H9 (cell line): ENCODE data around the gene EFTUD2. TPM values are rescaled to one million over a fixed set of nuclear protein-coding genes. Genes with fewer than 3 reads are reported as not detected.
A peak's percentile ranks its signal among the peaks of the same experiment; 100 is the strongest.

ENCODE experiments used
- DNase-seq: peaks from one replicate; pipeline ENCODE4 v3.0.0-alpha.2; 2017
- H2AFZ ChIP-seq: one replicate; pipeline ENCODE4 v1.6.1; 2013; ENCODE audit warnings: mild to moderate bottlenecking, low read length, control low read depth, moderate library complexity
- H2AK5ac ChIP-seq: 2 replicates; pipeline ENCODE4 v1.6.1; 2013; ENCODE audit warnings: low read length, control low read depth, mixed read lengths; ENCODE audit not compliant: insufficient read length
- H2BK120ac ChIP-seq: one replicate; pipeline ENCODE4 v1.6.1; 2013; ENCODE audit warnings: low read depth, mild to moderate bottlenecking, low read length, control low read depth, inconsistent platforms; ENCODE audit not compliant: poor library complexity, severe bottlenecking
- H2BK12ac ChIP-seq: 2 replicates; pipeline ENCODE4 v1.6.1; 2013; ENCODE audit warnings: low read length, control low read depth, mixed read lengths, low read depth; ENCODE audit not compliant: insufficient read length
- H2BK15ac ChIP-seq: 2 replicates; pipeline ENCODE4 v1.6.1; 2013; ENCODE audit warnings: low read depth, low read length, control low read depth
- H2BK20ac ChIP-seq: one replicate; pipeline ENCODE4 v1.6.1; 2013; ENCODE audit warnings: low read depth, mild to moderate bottlenecking, low read length, control low read depth, inconsistent platforms; ENCODE audit not compliant: poor library complexity, severe bottlenecking
- H2BK5ac ChIP-seq: 2 replicates; pipeline ENCODE4 v1.6.1; 2013; ENCODE audit warnings: low read length, control low read depth, mixed read lengths; ENCODE audit not compliant: insufficient read length
- H3K14ac ChIP-seq: 2 replicates; pipeline ENCODE4 v1.6.1; 2013; ENCODE audit warnings: low read length, control low read depth; ENCODE audit not compliant: insufficient read depth
- H3K18ac ChIP-seq: 2 replicates; pipeline ENCODE4 v1.6.1; 2013; ENCODE audit warnings: low read depth, mild to moderate bottlenecking, mixed read lengths, low read length, control low read depth; ENCODE audit not compliant: insufficient read length
- H3K23ac ChIP-seq: 2 replicates; pipeline ENCODE4 v1.6.1; 2013; ENCODE audit warnings: low read length, control low read depth, mixed read lengths, low read depth; ENCODE audit not compliant: insufficient read length
- H3K23me2 ChIP-seq: 2 replicates; pipeline ENCODE4 v1.6.1; 2013; ENCODE audit warnings: low read depth, mild to moderate bottlenecking, mixed read lengths, low read length, control low read depth; ENCODE audit not compliant: insufficient read length, poor library complexity, severe bottlenecking
- H3K27ac ChIP-seq: 2 replicates; pipeline ENCODE4 v1.5.1; 2013; ENCODE audit warnings: low read length, control low read depth, mixed read lengths, low read depth; ENCODE audit not compliant: insufficient read length
- H3K27me3 ChIP-seq: 2 replicates; pipeline ENCODE4 v1.6.1; 2013; ENCODE audit warnings: low read length, control low read depth, inconsistent platforms; ENCODE audit not compliant: insufficient read depth
- H3K4ac ChIP-seq: 2 replicates; pipeline ENCODE4 v1.6.1; 2013; ENCODE audit warnings: low read depth, mild to moderate bottlenecking, control low read depth, inconsistent platforms, low read length, moderate library complexity
- H3K4me1 ChIP-seq: 2 replicates; pipeline ENCODE4 v1.6.1; 2013; ENCODE audit warnings: low read length, control low read depth, inconsistent platforms; ENCODE audit not compliant: insufficient read depth
- H3K4me2 ChIP-seq: 2 replicates; pipeline ENCODE4 v1.6.1; 2013; ENCODE audit warnings: low read length, control low read depth, mixed read lengths; ENCODE audit not compliant: insufficient read length, insufficient read depth
- H3K56ac ChIP-seq: 2 replicates; pipeline ENCODE4 v1.6.1; 2013; ENCODE audit warnings: low read depth, mild to moderate bottlenecking, mixed read lengths, low read length, control low read depth; ENCODE audit not compliant: insufficient read length
- H3K79me1 ChIP-seq: 2 replicates; pipeline ENCODE4 v1.6.1; 2013; ENCODE audit warnings: low read depth, mild to moderate bottlenecking, moderate library complexity, low read length, control low read depth, inconsistent platforms; ENCODE audit not compliant: insufficient read depth, poor library complexity, severe bottlenecking
- H3K79me2 ChIP-seq: 2 replicates; pipeline ENCODE4 v1.6.1; 2013; ENCODE audit warnings: low read length, control low read depth, inconsistent platforms; ENCODE audit not compliant: insufficient read depth
- H3K9ac ChIP-seq: 2 replicates; pipeline ENCODE4 v1.6.1; 2013; ENCODE audit warnings: low read length, control low read depth, mixed read lengths; ENCODE audit not compliant: insufficient read length; ENCODE audit errors: extremely low read depth
- H3K9me3 ChIP-seq: one replicate; pipeline ENCODE4 v1.6.1; 2013; ENCODE audit warnings: low read depth, low read length, inconsistent platforms; ENCODE audit not compliant: control insufficient read depth
- H3T11ph ChIP-seq: one replicate; pipeline ENCODE4 v1.6.1; 2013; ENCODE audit warnings: mild to moderate bottlenecking, low read length, control low read depth, inconsistent platforms
- H4K20me1 ChIP-seq: one replicate; pipeline ENCODE4 v1.6.1; 2013; ENCODE audit not compliant: control insufficient read depth, insufficient read length, insufficient read depth
- H4K5ac ChIP-seq: 2 replicates; pipeline ENCODE4 v1.6.1; 2013; ENCODE audit warnings: low read depth, mild to moderate bottlenecking, mixed read lengths, low read length, control low read depth; ENCODE audit not compliant: insufficient read length
- H4K8ac ChIP-seq: replicated peaks from 2 replicates; pipeline ENCODE4 v1.6.1; 2013; ENCODE audit warnings: low read length, control low read depth, mixed read lengths, low read depth; ENCODE audit not compliant: insufficient read length
- H4K91ac ChIP-seq: 2 replicates; pipeline ENCODE4 v1.6.1; 2013; ENCODE audit warnings: low read depth, mild to moderate bottlenecking, moderate library complexity, mixed read lengths, low read length, control low read depth; ENCODE audit not compliant: insufficient read length
- H3K27ac Mint-ChIP-seq, 3 experiments: 2 replicates in 2 of 3; 3 replicates in 1 of 3; pipeline ENCODE4 v1.8.0; 2020 to 2021; ENCODE audit warnings: mixed read lengths in 3 of 3, mild to moderate bottlenecking in 1 of 3, moderate library complexity in 1 of 3
- H3K27me3 Mint-ChIP-seq: 2 replicates; pipeline ENCODE4 v1.8.0; 2021; ENCODE audit warnings: low read depth, mild to moderate bottlenecking, moderate library complexity, mixed read lengths
- H3K36me3 Mint-ChIP-seq, 3 experiments: 2 replicates in 2 of 3; 3 replicates in 1 of 3; pipeline ENCODE4 v1.8.0; 2020 to 2021; ENCODE audit warnings: low read depth in 3 of 3, mixed read lengths in 3 of 3; ENCODE audit not compliant: insufficient read depth in 1 of 3
- H3K4me1 Mint-ChIP-seq, 2 experiments: 2 replicates each; pipeline ENCODE4 v1.8.0; 2020; ENCODE audit warnings: mixed read lengths in 2 of 2
- H3K4me3 Mint-ChIP-seq, 2 experiments: 2 replicates in 1 of 2; 3 replicates in 1 of 2; pipeline ENCODE4 v1.8.0; 2020 to 2021; ENCODE audit warnings: mild to moderate bottlenecking in 2 of 2, mixed read lengths in 2 of 2, moderate library complexity in 1 of 2
- H3K9me3 Mint-ChIP-seq, 2 experiments: 2 replicates in 1 of 2; 3 replicates in 1 of 2; pipeline ENCODE4 v1.8.0; 2020; ENCODE audit warnings: mild to moderate bottlenecking in 2 of 2, mixed read lengths in 2 of 2, moderate library complexity in 1 of 2
- CTCF ChIP-seq: fragments of 200-600 bp; sonication (generic); conservative IDR thresholded peaks from 3 replicates; pipeline ENCODE4 v1.8.0; 2021; ENCODE audit warnings: antibody characterized with exemption, mild to moderate bottlenecking
- whole genome bisulfite sequencing: extraction: QIAGEN DNeasy Blood & Tissue Kit; methylation state at CpG from one replicate; pipeline ENCODE4 v1.1.7; 2013; ENCODE audit warnings: missing lambda C conversion rate, low lambda C conversion rate, mixed read lengths; ENCODE audit not compliant: insufficient read length; ENCODE audit errors: extremely low coverage; 5-methylcytosine and 5-hydroxymethylcytosine counted together
- total RNA-seq: library from RNA; stranded (reverse); gene quantifications from 2 replicates; pipeline ENCODE4 v1.2.1, GENCODE V29; 2021

EFTUD2 gene
- total RNA-seq, 1 experiment from 2014 or later: 150 TPM

- no peak overlapping the region for H4K8ac ChIP-seq
- peaks cover 6% of the 10 kb centered on the region for H3K23me2 ChIP-seq
- H3K23ac ChIP-seq: no peak overlapping the region
- no peak overlapping the region for H2BK12ac ChIP-seq
- Mint-ChIP-seq H3K27me3 (peaks cover 49% of the 10 kb centered on the region), H3K36me3 (no peaks in the 10 kb centered on the region), H3K4me3 (no peak overlapping the region; a peak in 1 of 5 replicates), H3K27ac (no peak overlapping the region; a peak in 1 of 7 replicates), H3K4me1 (peaks cover 8 to 10% of the 10 kb centered on the region in 2 experiments; a peak in 3 of 4 replicates), H3K9me3 (no peaks in the 10 kb centered on the region)
- H3K9ac ChIP-seq: no peak overlapping the region
- no peaks in the 10 kb centered on the region for H3K9me3 ChIP-seq
- no peak overlapping the region for H3K4ac ChIP-seq
- no peak overlapping the region for H2BK120ac ChIP-seq
- no peak overlapping the region for H4K5ac ChIP-seq
- no peaks in the 10 kb centered on the region for H4K20me1 ChIP-seq
- no peaks in the 10 kb centered on the region for H3K79me1 ChIP-seq
- no peak for TF ChIP-seq CTCF
- H2BK5ac ChIP-seq: no peak overlapping the region
- no peak overlapping the region for H3T11ph ChIP-seq
- H3K56ac ChIP-seq: no peak overlapping the region
- H2AK5ac ChIP-seq: no peak overlapping the region
- no peak overlapping the region for H4K91ac ChIP-seq
- H3K14ac ChIP-seq: no peak overlapping the region
- H3K79me2 ChIP-seq: no peaks in the 10 kb centered on the region
- no peak overlapping the region for H3K18ac ChIP-seq
- no CpG with 5 or more reads among the region's 4 CpGs for WGBS
- peaks cover 4% of the 10 kb centered on the region; the same call in 1 of the 2 replicates for H3K27me3 ChIP-seq
- no peak overlapping the region for H2AFZ ChIP-seq
- no peak overlapping the region for H2BK20ac ChIP-seq
- peak; percentile 25 for DNase-seq
- no peak overlapping the region for H2BK15ac ChIP-seq
- H3K4me2 ChIP-seq: no peak overlapping the region
- H3K4me1 ChIP-seq: peaks cover 2% of the 10 kb centered on the region; the same call in 1 of the 2 replicates
- H3K27ac ChIP-seq: no peak overlapping the region
Measured at GRCh38 chr17:44914148-44914547, 14.9 kb upstream of the EFTUD2 start.
